ENCODE measurements around the gene XPNPEP3. TPM values are rescaled to one million over a fixed set of nuclear protein-coding genes. Genes with fewer than 3 reads are reported as not detected.

The XPNPEP3 gene
- total RNA-seq, 1 donor from 2014 or later: 34.7 TPM

- Mint-ChIP-seq H3K9me3 (no peaks in the 10 kb centered on the region), H3K4me1 (no peaks in the 10 kb centered on the region), H3K4me3 (no peak overlapping the region), H3K27ac (ENCODE audit: unreplicated experiment) (no peak overlapping the region), H3K27me3 (ENCODE audit: low read depth) (no peaks in the 10 kb centered on the region), H3K36me3 (ENCODE audit: low read depth) (peaks cover 4% of the 10 kb centered on the region)
- DNase-seq (ENCODE audit: low read depth, low spot score): no peak
- TF ChIP-seq CTCF (conservative IDR thresholded peaks at IDR 0.05): no peak
Observed at GRCh38 chr22:40877488-40877887, 20.5 kb downstream of the XPNPEP3 start.

- TF ChIP-seq CTCF (conservative IDR thresholded peaks at IDR 0.05): no peak
- H3K4me1 Mint-ChIP-seq: no peaks in the 10 kb centered on the region
- H3K27ac Mint-ChIP-seq (ENCODE audit: unreplicated experiment): no peak overlapping the region
- H3K4me3 Mint-ChIP-seq: no peak overlapping the region
- no peaks in the 10 kb centered on the region for H3K9me3 Mint-ChIP-seq
- peaks cover 4% of the 10 kb centered on the region for H3K36me3 Mint-ChIP-seq (ENCODE audit: low read depth)
- no peak for DNase-seq (ENCODE audit: low read depth, low spot score)
- no peaks in the 10 kb centered on the region for H3K27me3 Mint-ChIP-seq (ENCODE audit: low read depth)
Observed at GRCh38 chr22:40878922-40879321, 22.0 kb downstream of the XPNPEP3 start.

GRCh38 chr22:40889116-40889515, 32.2 kb downstream of the XPNPEP3 start:
- Mint-ChIP-seq H3K9me3 (no peaks in the 10 kb centered on the region), H3K4me1 (no peaks in the 10 kb centered on the region), H3K27me3 (ENCODE audit: low read depth) (no peaks in the 10 kb centered on the region), H3K4me3 (no peak overlapping the region), H3K27ac (ENCODE audit: unreplicated experiment) (no peak overlapping the region), H3K36me3 (ENCODE audit: low read depth) (peaks cover 7% of the 10 kb centered on the region)
- TF ChIP-seq CTCF (conservative IDR thresholded peaks at IDR 0.05): no peak
- DNase-seq (ENCODE audit: low read depth, low spot score): no peak

- peaks cover 7% of the 10 kb centered on the region for H3K36me3 Mint-ChIP-seq (ENCODE audit: low read depth)
- no peaks in the 10 kb centered on the region for H3K27me3 Mint-ChIP-seq (ENCODE audit: low read depth)
- H3K4me3 Mint-ChIP-seq: no peak overlapping the region
- H3K27ac Mint-ChIP-seq (ENCODE audit: unreplicated experiment): no peak overlapping the region
- DNase-seq (ENCODE audit: low read depth, low spot score): no peak
- H3K4me1 Mint-ChIP-seq: no peaks in the 10 kb centered on the region
- no peak for TF ChIP-seq CTCF (conservative IDR thresholded peaks at IDR 0.05)
- no peaks in the 10 kb centered on the region for H3K9me3 Mint-ChIP-seq
Observed at GRCh38 chr22:40890881-40891280, 33.9 kb downstream of the XPNPEP3 start.

- DNase-seq (ENCODE audit: low read depth, low spot score): no peak
- no peak overlapping the region for H3K4me3 Mint-ChIP-seq
Observed at GRCh38 chr22:40894417-40894816, 37.5 kb downstream of the XPNPEP3 start.

More at GRCh38 chr22:40894417-40894816, 37.5 kb downstream of the XPNPEP3 start:
- TF ChIP-seq CTCF (conservative IDR thresholded peaks at IDR 0.05): no peak
- Mint-ChIP-seq H3K36me3 (ENCODE audit: low read depth) (no peaks in the 10 kb centered on the region), H3K9me3 (no peaks in the 10 kb centered on the region), H3K4me1 (peaks cover 4% of the 10 kb centered on the region), H3K27me3 (ENCODE audit: low read depth) (no peaks in the 10 kb centered on the region), H3K27ac (ENCODE audit: unreplicated experiment) (no peak overlapping the region)
